Measurements from ENCODE around the gene ANK3. TPM values are rescaled to one million over a fixed set of nuclear protein-coding genes. Genes with fewer than 3 reads are reported as not detected.

Gene ANK3
- total RNA-seq, 1 experiment from 2014 or later = 15.3 TPM

- H3K36me3 ChIP-seq (ENCODE audit: control insufficient read depth in 1 of 2, insufficient read depth in 2 of 2, low read length in 2 of 2) = no peaks in the 10 kb centered on the region
- peak; percentile 54 for ATAC-seq
- no peaks in the 10 kb centered on the region for H4K20me1 ChIP-seq (ENCODE audit: insufficient read depth)
- H3K9me3 ChIP-seq (ENCODE audit: control insufficient read depth in 1 of 2, insufficient read depth in 1 of 2, low read depth in 1 of 2, low read length in 2 of 2) = no peaks in the 10 kb centered on the region
- H3K4me2 ChIP-seq (ENCODE audit: low read length) = peak overlapping the region; percentile 41
- POLR2A ChIA-PET = no interaction called here
- CTCF ChIA-PET = no interaction called here
- intact Hi-C loops (cut with micrococcal nuclease) = no loop called here
- DNase-seq (ENCODE audit: low read depth, low spot score) = no peak
- peaks cover 6 to 10% of the 10 kb centered on the region in 2 experiments for H3K4me1 ChIP-seq (ENCODE audit: control insufficient read depth in 1 of 2, insufficient read depth in 2 of 2, low read length in 2 of 2)
- H3K9ac ChIP-seq (ENCODE audit: low read length) = 0 out of 2 replicates have a peak overlapping the region, but pooled peaks have one; percentile 16
- BruUV-seq (replicated peaks) = no TSS peak
- peak overlapping the region; percentile 59 for H2AFZ ChIP-seq (ENCODE audit: low read depth, low read length, poor library complexity, severe bottlenecking)
- H3K79me2 ChIP-seq (ENCODE audit: insufficient read depth, low read length) = no peaks in the 10 kb centered on the region
- H3K27me3 ChIP-seq (ENCODE audit: insufficient read depth, low read length) = no peaks in the 10 kb centered on the region
- H3K27ac ChIP-seq (ENCODE audit: low read depth, low read length) = no peak overlapping the region
- no peaks in the 10 kb centered on the region for H3K9me2 ChIP-seq (ENCODE audit: insufficient read depth)
- no peak for TF ChIP-seq RAD21 (IDR thresholded peaks at IDR 0.05; ENCODE audit: low read depth)
- no peak for TF ChIP-seq SP1 (IDR thresholded peaks at IDR 0.05; ENCODE audit: low read depth)
- H3K4me3 ChIP-seq (replicated peaks in 1 of 2; ENCODE audit: low read depth in 1 of 2, low read length in 2 of 2) = no peak overlapping the region
- RAD21 ChIA-PET (ENCODE audit: low non-redundant PET in 1 of 2, low total read pairs in 2 of 2, uncharacterized antibody in 2 of 2, unreplicated experiment in 2 of 2) = no interaction called here
Measured at GRCh38 chr10:60130130-60130579, 259.5 kb downstream of the ANK3 start.

GRCh38 chr10:60125895-60126294, 263.8 kb downstream of the ANK3 start:
- no peak overlapping the region for H3K27ac ChIP-seq (ENCODE audit: low read depth, low read length)
- ChIA-PET POLR2A (no interaction called here), RAD21 (ENCODE audit: low non-redundant PET in 1 of 2, low total read pairs in 2 of 2, uncharacterized antibody in 2 of 2, unreplicated experiment in 2 of 2) (no interaction called here), CTCF (no interaction called here)
- peaks cover 6 to 31% of the 10 kb centered on the region in 2 experiments for H3K4me1 ChIP-seq (ENCODE audit: control insufficient read depth in 1 of 2, insufficient read depth in 2 of 2, low read length in 2 of 2)
- no peaks in the 10 kb centered on the region for H3K9me2 ChIP-seq (ENCODE audit: insufficient read depth)
- H4K20me1 ChIP-seq (ENCODE audit: insufficient read depth) = no peaks in the 10 kb centered on the region
- no TSS peak for BruUV-seq (replicated peaks)
- intact Hi-C loops (cut with micrococcal nuclease) = no loop called here
- no peak overlapping the region for H3K9ac ChIP-seq (ENCODE audit: low read length)
- H3K27me3 ChIP-seq (ENCODE audit: insufficient read depth, low read length) = no peaks in the 10 kb centered on the region
- no peaks in the 10 kb centered on the region for H3K9me3 ChIP-seq (ENCODE audit: control insufficient read depth in 1 of 2, insufficient read depth in 1 of 2, low read depth in 1 of 2, low read length in 2 of 2)
- no peak for ATAC-seq
- DNase-seq (ENCODE audit: low read depth, low spot score) = no peak
- TF ChIP-seq MAX (IDR thresholded peaks at IDR 0.05) = no peak
- TF ChIP-seq JUND (IDR thresholded peaks at IDR 0.05) = no peak
- no peak for TF ChIP-seq EZH2 (IDR thresholded peaks at IDR 0.05)
- TF ChIP-seq ELF1 (IDR thresholded peaks at IDR 0.05; ENCODE audit: borderline replicate concordance, low read depth) = no peak
- no peak for TF ChIP-seq ATF3 (IDR thresholded peaks at IDR 0.05)
- TF ChIP-seq FOSL1 (IDR thresholded peaks at IDR 0.05; ENCODE audit: low read depth) = no peak
- no peak for TF ChIP-seq SP1 (IDR thresholded peaks at IDR 0.05; ENCODE audit: low read depth)
- TF ChIP-seq SRF (IDR thresholded peaks at IDR 0.05; ENCODE audit: low read depth) = no peak
- TF ChIP-seq CEBPB (IDR thresholded peaks at IDR 0.05; ENCODE audit: low read depth) = no peak
- no peak for TF ChIP-seq TCF7L2 (IDR thresholded peaks at IDR 0.05; ENCODE audit: borderline replicate concordance, extremely low read depth, insufficient read depth, insufficient read length)
- TF ChIP-seq ZNF274 (IDR thresholded peaks at IDR 0.05; ENCODE audit: low read depth, low read length) = no peak
- H2AFZ ChIP-seq (ENCODE audit: low read depth, low read length, poor library complexity, severe bottlenecking) = no peak overlapping the region
- no peaks in the 10 kb centered on the region for H3K36me3 ChIP-seq (ENCODE audit: control insufficient read depth in 1 of 2, insufficient read depth in 2 of 2, low read length in 2 of 2)
- no peak overlapping the region for H3K4me3 ChIP-seq (replicated peaks in 1 of 2; ENCODE audit: low read depth in 1 of 2, low read length in 2 of 2)
- no peak overlapping the region for H3K4me2 ChIP-seq (ENCODE audit: low read length)
- no peaks in the 10 kb centered on the region for H3K79me2 ChIP-seq (ENCODE audit: insufficient read depth, low read length)
